PC-3 (cell line): Measurements from ENCODE around the gene CASP2. TPM values are rescaled to one million over a fixed set of nuclear protein-coding genes. Genes with fewer than 3 reads are reported as not detected.

Source experiments
- ATAC-seq: fragments of 200-7000 bp; cut with Tn5 transposase; 2 replicates; pipeline ENCODE4 v1.9.1; 2020; ENCODE audit warnings: mild to moderate bottlenecking, moderate library complexity
- BruUV-seq: library from RNA; stranded (reverse); fragments of 400-500 nt; replicated peaks from 2 replicates; lab custom pipeline; 2021; lab: Mats Ljungman, UMichigan
- CTCF ChIA-PET: fragments of 300-600 bp; sonication (Branson Sonifier 250); formaldehyde crosslinking; loops from one replicate; lab custom pipeline; 2022; ENCODE audit warnings: antibody characterized with exemption; lab: Charles Lee
- POLR2A ChIA-PET: fragments of 300-600 bp; sonication (Branson Sonifier 250); formaldehyde crosslinking; loops from one replicate; lab custom pipeline; 2022; ENCODE audit warnings: antibody characterized with exemption; ENCODE audit not compliant: unreplicated experiment; lab: Charles Lee
- DNase-seq: peaks from one replicate; pipeline ENCODE4 v3.0.0-alpha.2; 2015
- H2AFZ ChIP-seq: fragments of 300-600 bp; sonication (generic); 2 replicates; pipeline ENCODE4 v1.6.0; 2016; ENCODE audit warnings: antibody characterized with exemption, low read length
- H3F3A ChIP-seq: fragments of 300-600 bp; sonication (generic); one replicate; pipeline ENCODE4 v1.6.0; 2017; ENCODE audit warnings: antibody characterized with exemption, low read length, control low read depth, mild to moderate bottlenecking; ENCODE audit not compliant: unreplicated experiment
- H3K27ac ChIP-seq: fragments of 300-600 bp; sonication (generic); 2 replicates; pipeline ENCODE4 v1.5.1; 2016; ENCODE audit warnings: mild to moderate bottlenecking, low read length
- H3K27me3 ChIP-seq: fragments of 300-600 bp; sonication (generic); 2 replicates; pipeline ENCODE4 v1.6.1; 2016; ENCODE audit warnings: low read length, mixed read lengths
- H3K36me3 ChIP-seq: fragments of 300-600 bp; sonication (generic); 2 replicates; pipeline ENCODE4 v1.6.1; 2016; ENCODE audit warnings: low read depth, mixed run types, low read length, mixed read lengths
- H3K4me1 ChIP-seq: fragments of 300-600 bp; sonication (generic); 2 replicates; pipeline ENCODE4 v1.5.1; 2016; ENCODE audit warnings: low read length; ENCODE audit not compliant: insufficient read depth
- H3K4me2 ChIP-seq: fragments of 300-600 bp; sonication (generic); 2 replicates; pipeline ENCODE4 v1.6.0; 2016; ENCODE audit warnings: low read length
- H3K4me3 ChIP-seq: fragments of 300-600 bp; sonication (generic); 2 replicates; pipeline ENCODE4 v1.5.1; 2016; ENCODE audit warnings: mild to moderate bottlenecking, low read length, mixed read lengths
- H3K79me2 ChIP-seq: fragments of 300-600 bp; sonication (generic); 2 replicates; pipeline ENCODE4 v1.6.1; 2017; ENCODE audit warnings: low read length, mixed read lengths
- H3K9ac ChIP-seq: fragments of 300-600 bp; sonication (generic); 2 replicates; pipeline ENCODE4 v1.6.0; 2016; ENCODE audit warnings: mild to moderate bottlenecking, low read length
- H3K9me2 ChIP-seq: fragments of 300-600 bp; sonication (generic); replicated peaks from 2 replicates; pipeline ENCODE4 v1.6.1; 2016; ENCODE audit warnings: mixed run types, low read length, mixed read lengths
- H3K9me3 ChIP-seq: fragments of 300-600 bp; sonication (generic); 2 replicates; pipeline ENCODE4 v1.6.1; 2016; ENCODE audit warnings: low read length, mixed read lengths
- H4K20me1 ChIP-seq: fragments of 300-600 bp; sonication (generic); 2 replicates; pipeline ENCODE4 v1.6.1; 2016; ENCODE audit warnings: low read length, mixed read lengths
- CTCF ChIP-seq: fragments of 300-600 bp; sonication (generic); conservative IDR thresholded peaks from 2 replicates; pipeline ENCODE4 v1.5.1; 2017; ENCODE audit warnings: antibody characterized with exemption, low read depth, mild to moderate bottlenecking, low read length
- EZH2 ChIP-seq: fragments of 300-600 bp; sonication (generic); IDR thresholded peaks from one replicate; pipeline ENCODE4 v1.6.1; 2017; ENCODE audit warnings: antibody characterized with exemption, mild to moderate bottlenecking, low read length; ENCODE audit not compliant: unreplicated experiment
- EZH2phosphoT487 ChIP-seq: fragments of 300-600 bp; sonication (generic); IDR thresholded peaks from 2 replicates; pipeline ENCODE4 v1.6.1; 2018; ENCODE audit warnings: mild to moderate bottlenecking, antibody characterized with exemption, low read length, borderline replicate concordance
- intact Hi-C: fragments of 100-400 bp; cut with micrococcal nuclease; formaldehyde crosslinking; loops from 2 replicates; pipeline ENCODE4 v1.9.0; 2023
- total RNA-seq: library from RNA; depleted of rRNA; stranded (reverse); fragments of >200 nt; gene quantifications from 2 replicates; pipeline ENCODE4 v1.2.3, GENCODE V29; 2014

CASP2 gene
- total RNA-seq, 1 experiment from 2014 or later = 26.4 TPM

- H4K20me1 ChIP-seq = no peaks in the 10 kb centered on the region
- no peak overlapping the region for H2AFZ ChIP-seq
- intact Hi-C loops = loop anchor here (10.0 kb wide), 1 partner anchor 181 kb away; no protein-coding TSS in a partner anchor
- H3K4me2 ChIP-seq = no peak overlapping the region
- no peak for ATAC-seq
- no peaks in the 10 kb centered on the region for H3K9me3 ChIP-seq
- H3K79me2 ChIP-seq = no peaks in the 10 kb centered on the region
- BruUV-seq = no TSS peak
- no peak overlapping the region for H3K9ac ChIP-seq
- CTCF ChIA-PET = no interaction called here
- no peak for DNase-seq
- H3K4me3 ChIP-seq = no peak overlapping the region
- H3K27ac ChIP-seq = no peak overlapping the region
- POLR2A ChIA-PET = no interaction called here
- H3K27me3 ChIP-seq = no peaks in the 10 kb centered on the region
- H3K4me1 ChIP-seq = no peaks in the 10 kb centered on the region
- H3F3A ChIP-seq = no peaks in the 10 kb centered on the region
- H3K9me2 ChIP-seq = no peaks in the 10 kb centered on the region
- no peak for TF ChIP-seq EZH2phosphoT487
- no peak for TF ChIP-seq CTCF
- TF ChIP-seq EZH2 = no peak
- H3K36me3 ChIP-seq = no peaks in the 10 kb centered on the region
Observed at GRCh38 chr7:143314127-143314526, 26.0 kb downstream of the CASP2 start.

- H4K20me1 ChIP-seq = no peaks in the 10 kb centered on the region
- no peaks in the 10 kb centered on the region for H3K36me3 ChIP-seq
- CTCF ChIA-PET = no interaction called here
- H3K9ac ChIP-seq = no peak within 1 kb of the TSS
- BruUV-seq = no TSS peak
- POLR2A ChIA-PET = interaction anchor here (0.6 kb wide), 1 partner anchor 601 kb away, joined by 3 read pairs; no protein-coding TSS in a partner anchor
- peaks cover 6% of the 10 kb centered on the region; the same call in 1 of the 2 replicates for H3K4me1 ChIP-seq
- intact Hi-C loops = loop anchor here (10.0 kb wide), 1 partner anchor 179 kb away; no protein-coding TSS in a partner anchor
- H3K9me2 ChIP-seq = no peaks in the 10 kb centered on the region
- H3K27ac ChIP-seq = no peak within 1 kb of the TSS
- ATAC-seq (no peak), DNase-seq (no peak)
- TF ChIP-seq EZH2phosphoT487 (no peak), EZH2 (no peak), CTCF (no peak)
- H3K4me2 ChIP-seq = no peak within 1 kb of the TSS
- no peak within 1 kb of the TSS for H3K4me3 ChIP-seq
- H3K27me3 ChIP-seq = no peaks in the 10 kb centered on the region
- no peaks in the 10 kb centered on the region for H3F3A ChIP-seq
- H3K79me2 ChIP-seq = no peaks in the 10 kb centered on the region
- no peak within 1 kb of the TSS for H2AFZ ChIP-seq
- no peaks in the 10 kb centered on the region for H3K9me3 ChIP-seq
Observed at GRCh38 chr7:143315776-143316175, 27.6 kb downstream of the CASP2 start, which contains the start of gene CLCN1. TSS of gene CLCN1 (plus strand) at chr7:143316111. CDS start at chr7:143316213, 102 bp downstream.

GRCh38 chr7:143316492-143316891, 28.3 kb downstream of the CASP2 start:
- TF ChIP-seq EZH2phosphoT487 (no peak), CTCF (no peak), EZH2 (no peak)
- Histone ChIP-seq H3K9ac (no peak overlapping the region), H3K4me1 (peaks cover 9% of the 10 kb centered on the region; the same call in 1 of the 2 replicates), H3K79me2 (no peaks in the 10 kb centered on the region), H3K27me3 (no peaks in the 10 kb centered on the region), H4K20me1 (no peaks in the 10 kb centered on the region), H3K27ac (no peak overlapping the region), H3K36me3 (no peaks in the 10 kb centered on the region), H3K9me3 (no peaks in the 10 kb centered on the region), H3K9me2 (no peaks in the 10 kb centered on the region), H3K4me2 (no peak overlapping the region), H2AFZ (no peak overlapping the region), H3K4me3 (no peak overlapping the region), H3F3A (no peaks in the 10 kb centered on the region)
- ChIA-PET CTCF (no interaction called here), POLR2A (no interaction called here)
- intact Hi-C loops = loop anchor here (10.0 kb wide), 1 partner anchor 178 kb away; no protein-coding TSS in a partner anchor
- no TSS peak for BruUV-seq
- DNase-seq (no peak), ATAC-seq (no peak)
